Osteoblast (primary cell): ENCODE data around the gene ATP6V1G2. TPM values are rescaled to one million over a fixed set of nuclear protein-coding genes. Genes with fewer than 3 reads are reported as not detected.
"Not testable (repeated sequence)": the region's sequence is repeated elsewhere in the genome, so short reads cannot be mapped to it uniquely, and the experiment has no call there.

Experiments
- DNase-seq: peaks from one replicate; pipeline ENCODE4 v3.0.0; 2011; ENCODE audit warnings: low spot score, mixed read lengths; ENCODE audit not compliant: insufficient read length; ENCODE audit errors: missing footprints
- H2AFZ ChIP-seq: 2 replicates; pipeline ENCODE4 v1.6.0; 2011; ENCODE audit warnings: mild to moderate bottlenecking, low read length
- H3K27ac ChIP-seq: 2 replicates; pipeline ENCODE4 v1.5.1; 2011; ENCODE audit warnings: mild to moderate bottlenecking, low read depth, low read length, moderate library complexity
- H3K27me3 ChIP-seq: 2 replicates; pipeline ENCODE4 v1.6.0; 2012; ENCODE audit warnings: mild to moderate bottlenecking, control low read depth, inconsistent platforms, low read length, moderate library complexity; ENCODE audit not compliant: insufficient read depth
- H3K36me3 ChIP-seq: 2 replicates; pipeline ENCODE4 v1.5.1; 2011; ENCODE audit warnings: mild to moderate bottlenecking, low read length, control low read depth, moderate library complexity; ENCODE audit not compliant: insufficient read depth
- H3K4me1 ChIP-seq: 2 replicates; pipeline ENCODE4 v1.5.1; 2011; ENCODE audit warnings: mild to moderate bottlenecking, low read length, control low read depth, moderate library complexity; ENCODE audit not compliant: insufficient read depth
- H3K4me2 ChIP-seq: 2 replicates; pipeline ENCODE4 v1.6.0; 2011; ENCODE audit warnings: mild to moderate bottlenecking, low read length; ENCODE audit not compliant: insufficient read depth
- H3K4me3 ChIP-seq: fragments of 200-600 bp; sonication (generic); 3 replicates; pipeline ENCODE4 v1.5.1; 2012; ENCODE audit warnings: mild to moderate bottlenecking, low read length, inconsistent platforms; ENCODE audit not compliant: insufficient read depth
- H3K79me2 ChIP-seq: 2 replicates; pipeline ENCODE4 v1.6.0; 2012; ENCODE audit warnings: mild to moderate bottlenecking, low read length, control low read depth, inconsistent platforms; ENCODE audit not compliant: insufficient read depth
- H3K9me3 ChIP-seq: 2 replicates; pipeline ENCODE4 v1.5.1; 2011; ENCODE audit warnings: low read depth, low read length, control low read depth
- H4K20me1 ChIP-seq: 2 replicates; pipeline ENCODE4 v1.6.0; 2012; ENCODE audit warnings: mild to moderate bottlenecking, low read length, control low read depth; ENCODE audit not compliant: insufficient read depth
- CTCF ChIP-seq: IDR thresholded peaks from 2 replicates; pipeline ENCODE4 v1.5.1; 2011; ENCODE audit warnings: mild to moderate bottlenecking, low read depth, low read length, moderate library complexity; ENCODE audit errors: extremely low read depth
- small RNA-seq: library from RNA; depleted of rRNA; stranded (forward); fragments of <200 nt; gene quantifications from one replicate; pipeline ENCODE3, GENCODE V24; 2012
- total RNA-seq: library from RNA; depleted of rRNA; stranded (reverse); fragments of >200 nt; gene quantifications from 2 replicates; pipeline ENCODE4 v1.2.3, GENCODE V29; 2012

The ATP6V1G2 gene
- total RNA-seq, 1 donor = 2.2 TPM

- peak within 1 kb of the TSS; percentile 57 for H3K27ac ChIP-seq
Observed at GRCh38 chr6:31497531-31498476, 48.6 kb downstream of the ATP6V1G2 start, which contains the start of gene MICB. TSS of gene MICB (plus strand) at chr6:31498145. CDS start at chr6:31498194, 49 bp downstream.

GRCh38 chr6:31496826-31497225, 49.6 kb downstream of the ATP6V1G2 start:
- not testable (repeated sequence) for H3K27me3 ChIP-seq, H3K9me3 ChIP-seq, H2AFZ ChIP-seq, H3K36me3 ChIP-seq, DNase-seq, H4K20me1 ChIP-seq
- Histone ChIP-seq H3K79me2 (peaks cover 45% of the 10 kb centered on the region), H3K4me2 (peak overlapping the region; percentile 89), H3K4me3 (peak overlapping the region; percentile 82), H3K4me1 (peaks cover 21% of the 10 kb centered on the region), H3K27ac (peak overlapping the region; percentile 57)

More at GRCh38 chr6:31497531-31498476, 48.6 kb downstream of the ATP6V1G2 start, which contains the start of gene MICB:
- no peaks in the 10 kb centered on the region for H3K9me3 ChIP-seq
- peak; percentile 95 for DNase-seq
- H4K20me1 ChIP-seq = peaks cover 8% of the 10 kb centered on the region
- peak within 1 kb of the TSS; percentile 82 for H3K4me3 ChIP-seq
- peak within 1 kb of the TSS; percentile 92 for H2AFZ ChIP-seq
- H3K27me3 ChIP-seq = no peaks in the 10 kb centered on the region
- no peaks in the 10 kb centered on the region for H3K36me3 ChIP-seq
- peaks cover 54% of the 10 kb centered on the region for H3K79me2 ChIP-seq
- H3K4me2 ChIP-seq = peak within 1 kb of the TSS; percentile 89
- no peak for TF ChIP-seq CTCF
- H3K4me1 ChIP-seq = peaks cover 19% of the 10 kb centered on the region

GRCh38 chr6:31495580-31495979, 50.8 kb downstream of the ATP6V1G2 start:
- peaks cover 33% of the 10 kb centered on the region for H3K79me2 ChIP-seq
- H3K27ac ChIP-seq = peak overlapping the region; percentile 75
- H3K9me3 ChIP-seq = no peaks in the 10 kb centered on the region
- DNase-seq = no peak
- H3K27me3 ChIP-seq = no peaks in the 10 kb centered on the region
- H2AFZ ChIP-seq = no peak overlapping the region
- peaks cover 21% of the 10 kb centered on the region for H3K4me1 ChIP-seq
- H3K4me3 ChIP-seq = peak overlapping the region; percentile 89
- no peak for TF ChIP-seq CTCF
- no peaks in the 10 kb centered on the region for H3K36me3 ChIP-seq
- H4K20me1 ChIP-seq = peaks cover 8% of the 10 kb centered on the region
- peak overlapping the region; percentile 91 for H3K4me2 ChIP-seq

Small RNA genes within 50 kb of the gene (small RNA-seq; reads per million reads assigned to genes)
- not detected for gene AL663061.1
- gene RF00019 = not detected
- gene SNORD117 = 410 reads per million, percentile 98 among the genes with 10 or more reads in this experiment
- gene SNORD84 = not detected

Other genes starting within 250 kb of the ATP6V1G2 start
- gene HLA-B, start 189.4 kb downstream of the ATP6V1G2 start, total RNA-seq = 455 and 510 TPM in 2 replicates
- 31.1 and 40.1 TPM in 2 replicates for gene MICA, start 143.0 kb downstream of the ATP6V1G2 start, total RNA-seq
- gene MICB, start 48.5 kb downstream of the ATP6V1G2 start, total RNA-seq = 12.7 and 14.1 TPM in 2 replicates
- not detected in 2 replicates for gene MCCD1, start 17.6 kb downstream of the ATP6V1G2 start, total RNA-seq
- gene DDX39B, start 4.6 kb downstream of the ATP6V1G2 start, total RNA-seq = 240 and 262 TPM in 2 replicates
- gene NFKBIL1, start 1.0 kb upstream of the ATP6V1G2 start, total RNA-seq = 43.6 and 56.8 TPM in 2 replicates
- not detected in 2 replicates for gene LTA, start 25.7 kb upstream of the ATP6V1G2 start, total RNA-seq
- not detected in 2 replicates for gene TNF, start 29.0 kb upstream of the ATP6V1G2 start, total RNA-seq
- gene LTB, start 35.8 kb upstream of the ATP6V1G2 start, total RNA-seq = 0.29 TPM in 1 of 2 replicates, not detected in the other
- gene LST1, start 39.7 kb upstream of the ATP6V1G2 start, total RNA-seq = 0.29 TPM in 1 of 2 replicates, not detected in the other
- gene NCR3, start 46.4 kb upstream of the ATP6V1G2 start, total RNA-seq = not detected in 2 replicates
- 0.36 TPM in 1 of 2 replicates, not detected in the other for gene AIF1, start 68.6 kb upstream of the ATP6V1G2 start, total RNA-seq
- gene PRRC2A, start 74.1 kb upstream of the ATP6V1G2 start, total RNA-seq = 49.2 and 52.2 TPM in 2 replicates
- gene BAG6, start 106.1 kb upstream of the ATP6V1G2 start, total RNA-seq = 175 and 183 TPM in 2 replicates
- 1.1 and 1.2 TPM in 2 replicates for gene APOM, start 109.3 kb upstream of the ATP6V1G2 start, total RNA-seq
- 21.2 and 21.7 TPM in 2 replicates for gene C6orf47, start 114.2 kb upstream of the ATP6V1G2 start, total RNA-seq
- 22.1 and 23.9 TPM in 2 replicates for gene GPANK1, start 118.4 kb upstream of the ATP6V1G2 start, total RNA-seq
- gene CSNK2B, start 119.5 kb upstream of the ATP6V1G2 start, total RNA-seq = 124 and 150 TPM in 2 replicates
- gene LY6G5B, start 123.4 kb upstream of the ATP6V1G2 start, total RNA-seq = 4.1 and 5.4 TPM in 2 replicates
- 0.59 and 0.72 TPM in 2 replicates for gene LY6G5C, start 134.5 kb upstream of the ATP6V1G2 start, total RNA-seq
- gene ABHD16A, start 156.7 kb upstream of the ATP6V1G2 start, total RNA-seq = 41.0 and 43.4 TPM in 2 replicates
- not detected in 2 replicates for gene LY6G6F, start 160.3 kb upstream of the ATP6V1G2 start, total RNA-seq
- gene LY6G6D, start 168.7 kb upstream of the ATP6V1G2 start, total RNA-seq = not detected in 2 replicates
- not detected in 2 replicates for gene LY6G6C, start 175.1 kb upstream of the ATP6V1G2 start, total RNA-seq
- gene MPIG6B, start 176.8 kb upstream of the ATP6V1G2 start, total RNA-seq = not detected in 2 replicates
- 96.6 and 97.5 TPM in 2 replicates for gene DDAH2, start 182.7 kb upstream of the ATP6V1G2 start, total RNA-seq
- 502 and 581 TPM in 2 replicates for gene CLIC1, start 189.9 kb upstream of the ATP6V1G2 start, total RNA-seq
- 12.4 and 13.0 TPM in 2 replicates for gene MSH5, start 193.4 kb upstream of the ATP6V1G2 start, total RNA-seq
- 0.59 and 1.4 TPM in 2 replicates for gene SAPCD1, start 216.0 kb upstream of the ATP6V1G2 start, total RNA-seq
- gene VWA7, start 230.7 kb upstream of the ATP6V1G2 start, total RNA-seq = 0.29 and 0.36 TPM in 2 replicates
- gene VARS1, start 249.1 kb upstream of the ATP6V1G2 start, total RNA-seq = 40.1 and 42.0 TPM in 2 replicates